ENCODE results near the gene SPATA12. TPM values are rescaled to one million over a fixed set of nuclear protein-coding genes. Genes with fewer than 3 reads are reported as not detected.

The SPATA12 gene
- total RNA-seq, 1 donor from 2014 or later: 0.06 TPM

- DNase-seq (ENCODE audit: low read depth): no peak
- H3K4me3 ChIP-seq (ENCODE audit: low read depth, low read length): no peak overlapping the region
- TF ChIP-seq CTCF (conservative IDR thresholded peaks at IDR 0.05; ENCODE audit: low read depth, low read length): no peak
Measured at GRCh38 chr3:57063032-57063431, 2.6 kb downstream of the SPATA12 start.

GRCh38 chr3:57064001-57064400 is 3.5 kb downstream of the SPATA12 start:
- no peak for TF ChIP-seq CTCF (conservative IDR thresholded peaks at IDR 0.05; ENCODE audit: low read depth, low read length)
- no peak for DNase-seq (ENCODE audit: low read depth)
- no peak overlapping the region for H3K4me3 ChIP-seq (ENCODE audit: low read depth, low read length)

- DNase-seq (ENCODE audit: low read depth): no peak
- no peak for TF ChIP-seq CTCF (conservative IDR thresholded peaks at IDR 0.05; ENCODE audit: low read depth, low read length)
- H3K4me3 ChIP-seq (ENCODE audit: low read depth, low read length): no peak overlapping the region
Measured at GRCh38 chr3:57064572-57064971, 4.1 kb downstream of the SPATA12 start.

GRCh38 chr3:57065588-57065987 is 5.1 kb downstream of the SPATA12 start:
- TF ChIP-seq CTCF (conservative IDR thresholded peaks at IDR 0.05; ENCODE audit: low read depth, low read length): no peak
- no peak for DNase-seq (ENCODE audit: low read depth)
- no peak overlapping the region for H3K4me3 ChIP-seq (ENCODE audit: low read depth, low read length)

GRCh38 chr3:57066471-57066870 is 6.0 kb downstream of the SPATA12 start:
- no peak for TF ChIP-seq CTCF (conservative IDR thresholded peaks at IDR 0.05; ENCODE audit: low read depth, low read length)
- DNase-seq (ENCODE audit: low read depth): no peak
- H3K4me3 ChIP-seq (ENCODE audit: low read depth, low read length): no peak overlapping the region

GRCh38 chr3:57068437-57069089 is 8.1 kb downstream of the SPATA12 start:
- no peak for TF ChIP-seq CTCF (conservative IDR thresholded peaks at IDR 0.05; ENCODE audit: low read depth, low read length)
- DNase-seq (ENCODE audit: low read depth): peak; percentile 99
- peak overlapping the region; percentile 6 for H3K4me3 ChIP-seq (ENCODE audit: low read depth, low read length)

- H3K4me3 ChIP-seq (ENCODE audit: low read depth, low read length): no peak overlapping the region
- no peak for TF ChIP-seq CTCF (conservative IDR thresholded peaks at IDR 0.05; ENCODE audit: low read depth, low read length)
- DNase-seq (ENCODE audit: low read depth): no peak
Measured at GRCh38 chr3:57069503-57069902, 9.0 kb downstream of the SPATA12 start.
